ENCODE data around the gene ITGA11. TPM values are rescaled to one million over a fixed set of nuclear protein-coding genes. Genes with fewer than 3 reads are reported as not detected.

The ITGA11 gene
- total and polyA plus RNA-seq, 2 donors from 2014 or later, result 3.4 to 11.1 TPM

GRCh38 chr15:68479870-68480269, 47.9 kb upstream of the ITGA11 start:
- Histone ChIP-seq H3K9me3 (ENCODE audit: control insufficient read depth in 2 of 3, insufficient read depth in 1 of 3, low read length in 3 of 3) (no peaks in the 10 kb centered on the region), H3K27ac (ENCODE audit: low read depth in 2 of 2, low read length in 2 of 2) (no peak overlapping the region), H3K27me3 (ENCODE audit: control insufficient read depth, insufficient read depth, low read length) (no peaks in the 10 kb centered on the region), H3K9ac (ENCODE audit: low read length in 3 of 3) (no peak overlapping the region), H3K4me1 (ENCODE audit: control insufficient read depth in 2 of 3, insufficient read depth in 2 of 3, low read depth in 1 of 3, low read length in 3 of 3) (no peaks in the 10 kb centered on the region), H3K4me3 (ENCODE audit: low read length in 3 of 3) (no peak overlapping the region), H3K36me3 (ENCODE audit: control insufficient read depth in 2 of 3, insufficient read depth in 3 of 3, low read length in 3 of 3) (no peaks in the 10 kb centered on the region)
- no peak for DNase-seq
- no peak for TF ChIP-seq CTCF (IDR thresholded peaks at IDR 0.05; ENCODE audit: borderline replicate concordance, extremely low read depth, insufficient read depth)
- intact Hi-C loops (cut with DNase I), result no loop called here
- no peak for FAIRE-seq

DNA sequence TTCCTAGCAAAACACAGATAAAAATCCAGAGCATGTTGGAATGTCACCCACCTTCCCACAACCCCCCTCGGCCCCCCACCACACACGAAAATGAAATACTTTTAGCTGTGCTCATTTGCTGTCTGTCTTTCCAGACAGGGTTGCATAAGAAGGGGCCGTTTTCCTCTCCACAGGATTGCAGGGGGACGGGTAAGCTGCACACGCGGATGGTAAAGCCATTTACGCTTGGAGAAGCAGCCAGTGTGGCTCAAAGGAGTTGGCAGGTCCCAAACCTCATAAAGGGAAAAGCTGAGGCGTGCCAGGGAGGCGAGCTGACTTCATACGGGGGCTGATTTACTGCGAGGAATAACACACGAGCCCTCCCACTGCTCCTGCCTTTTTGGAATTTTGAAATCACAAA, 47.4 kb upstream of the ITGA11 start:
- intact Hi-C loops (cut with DNase I), result no loop called here
- Histone ChIP-seq H3K9ac (ENCODE audit: low read length in 3 of 3) (no peak overlapping the region), H3K36me3 (ENCODE audit: control insufficient read depth in 2 of 3, insufficient read depth in 3 of 3, low read length in 3 of 3) (no peaks in the 10 kb centered on the region), H3K27me3 (ENCODE audit: control insufficient read depth, insufficient read depth, low read length) (no peaks in the 10 kb centered on the region), H3K9me3 (ENCODE audit: control insufficient read depth in 2 of 3, insufficient read depth in 1 of 3, low read length in 3 of 3) (no peaks in the 10 kb centered on the region), H3K27ac (ENCODE audit: low read depth in 2 of 2, low read length in 2 of 2) (no peak overlapping the region), H3K4me1 (ENCODE audit: control insufficient read depth in 2 of 3, insufficient read depth in 2 of 3, low read depth in 1 of 3, low read length in 3 of 3) (no peaks in the 10 kb centered on the region), H3K4me3 (ENCODE audit: low read length in 3 of 3) (no peak overlapping the region)
- DNase-seq (peak in 2 of 5 donors; percentile 38 to 68), FAIRE-seq (no peak)
- TF ChIP-seq CTCF (IDR thresholded peaks at IDR 0.05; ENCODE audit: borderline replicate concordance, extremely low read depth, insufficient read depth), result no peak

- intact Hi-C loops (cut with DNase I), result no loop called here
- Histone ChIP-seq H3K27ac (ENCODE audit: low read depth in 2 of 2, low read length in 2 of 2) (no peak overlapping the region), H3K4me3 (ENCODE audit: low read length in 3 of 3) (no peak overlapping the region), H3K9me3 (ENCODE audit: control insufficient read depth in 2 of 3, insufficient read depth in 1 of 3, low read length in 3 of 3) (no peaks in the 10 kb centered on the region), H3K9ac (ENCODE audit: low read length in 3 of 3) (no peak overlapping the region), H3K27me3 (ENCODE audit: control insufficient read depth, insufficient read depth, low read length) (no peaks in the 10 kb centered on the region), H3K4me1 (ENCODE audit: control insufficient read depth in 2 of 3, insufficient read depth in 2 of 3, low read depth in 1 of 3, low read length in 3 of 3) (no peaks in the 10 kb centered on the region), H3K36me3 (ENCODE audit: control insufficient read depth in 2 of 3, insufficient read depth in 3 of 3, low read length in 3 of 3) (no peaks in the 10 kb centered on the region)
- TF ChIP-seq CTCF (IDR thresholded peaks at IDR 0.05; ENCODE audit: borderline replicate concordance, extremely low read depth, insufficient read depth), result no peak
- FAIRE-seq (no peak), DNase-seq (no peak)
Observed at GRCh38 chr15:68478853-68479252, 46.9 kb upstream of the ITGA11 start.

- no peaks in the 10 kb centered on the region for H3K36me3 ChIP-seq (ENCODE audit: control insufficient read depth in 2 of 3, insufficient read depth in 3 of 3, low read length in 3 of 3)
- H3K9ac ChIP-seq (ENCODE audit: low read length in 3 of 3), result no peak overlapping the region
- H3K27me3 ChIP-seq (ENCODE audit: control insufficient read depth, insufficient read depth, low read length), result no peaks in the 10 kb centered on the region
- no peak overlapping the region for H3K27ac ChIP-seq (ENCODE audit: low read depth in 2 of 2, low read length in 2 of 2)
- FAIRE-seq (no peak), DNase-seq (no peak)
- no peak overlapping the region for H3K4me3 ChIP-seq (ENCODE audit: low read length in 3 of 3)
- intact Hi-C loops (cut with DNase I), result no loop called here
- peaks cover 0 to under 1% (median 0%) of the 10 kb centered on the region in 3 donors for H3K4me1 ChIP-seq (ENCODE audit: control insufficient read depth in 2 of 3, insufficient read depth in 2 of 3, low read depth in 1 of 3, low read length in 3 of 3)
- H3K9me3 ChIP-seq (ENCODE audit: control insufficient read depth in 2 of 3, insufficient read depth in 1 of 3, low read length in 3 of 3), result no peaks in the 10 kb centered on the region
- TF ChIP-seq CTCF (IDR thresholded peaks at IDR 0.05; ENCODE audit: borderline replicate concordance, extremely low read depth, insufficient read depth), result no peak
Observed at GRCh38 chr15:68475449-68475848, 43.5 kb upstream of the ITGA11 start.

All from kidney (tissue), 14 donors.